Epidermal melanocyte (primary cell): Measurements from ENCODE around the gene WAC.
A peak's percentile ranks its signal among the peaks of the same experiment; 100 is the strongest.
"Not testable (repeated sequence)": the region's sequence is repeated elsewhere in the genome, so short reads cannot be mapped to it uniquely, and the experiment has no call there.

Experiments used
- DNase-seq: peaks from one replicate; pipeline ENCODE4 v3.0.0; 2011; ENCODE audit warnings: low spot score; ENCODE audit not compliant: insufficient read length

Gene WAC

GRCh38 chr10:28606568-28606967 lies 73.7 kb downstream of the WAC start:
- DNase-seq = no peak

- DNase-seq = not testable (repeated sequence)
These were observed 76.7 kb downstream of the WAC start for GRCh38 chr10:28609636-28610035.

GRCh38 chr10:28612877-28613276 lies 80.0 kb downstream of the WAC start:
- DNase-seq = no peak

DNA sequence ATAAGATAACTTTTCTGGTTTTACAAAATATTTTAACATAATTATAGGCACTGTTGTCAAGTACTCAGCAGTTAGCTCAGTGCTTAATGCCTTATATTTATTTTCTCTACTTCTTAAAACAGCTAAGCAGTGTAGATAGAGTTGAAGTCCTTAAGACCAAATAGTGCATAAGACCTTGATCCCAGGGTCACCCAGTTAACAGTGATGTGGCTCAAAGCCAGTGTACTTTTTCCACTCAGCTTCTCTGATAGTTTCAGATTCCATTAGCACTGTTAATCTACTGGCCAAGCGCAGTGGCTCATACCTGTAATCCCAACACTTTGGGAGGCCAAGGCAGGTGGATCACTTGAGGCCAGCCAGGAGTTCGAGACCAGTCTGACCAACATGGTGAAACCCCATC lies 83.6 kb downstream of the WAC start:
- no peak for DNase-seq

- DNase-seq = no peak
These were observed 86.5 kb downstream of the WAC start for GRCh38 chr10:28619455-28619854.

- no peak for DNase-seq
These were observed 87.3 kb downstream of the WAC start for GRCh38 chr10:28620251-28620650.

DNA sequence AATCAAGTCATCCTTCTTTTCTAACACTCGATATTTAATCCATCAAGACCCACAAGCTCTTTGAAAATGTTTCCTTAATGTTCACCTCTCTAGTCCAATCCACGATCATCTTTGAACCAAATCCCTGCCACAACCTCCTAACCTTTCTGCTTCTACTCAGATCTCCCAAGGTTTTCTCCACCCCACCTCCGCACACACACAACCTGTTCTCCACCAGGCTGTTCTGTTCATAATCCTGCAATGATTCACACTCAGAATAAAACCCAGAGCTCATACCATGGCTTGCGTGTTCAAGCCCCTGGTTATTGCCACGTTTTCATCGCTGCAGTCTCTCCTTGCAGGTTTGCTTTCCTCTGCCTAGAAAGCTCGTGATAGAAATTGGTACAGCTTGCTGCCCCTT lies 90.6 kb downstream of the WAC start:
- DNase-seq = no peak

DNA sequence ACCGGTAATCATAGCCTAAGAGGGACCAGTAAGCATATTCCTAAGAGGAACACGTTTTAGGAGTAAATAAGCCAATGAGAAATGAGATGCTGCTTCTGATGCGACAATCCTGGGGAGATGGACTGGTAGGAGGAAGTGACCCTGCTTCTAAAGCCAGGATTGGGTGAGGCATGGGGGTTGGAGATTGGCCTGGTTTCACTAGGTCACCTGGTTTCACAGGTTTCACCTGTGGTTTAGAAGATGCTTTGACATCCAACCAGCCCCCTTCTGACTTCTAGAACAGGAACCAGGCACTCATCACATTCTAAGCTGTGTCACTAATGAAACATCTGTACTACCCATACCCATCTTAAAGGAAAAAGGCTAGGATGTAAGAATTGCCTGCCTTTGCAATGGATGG lies 91.4 kb downstream of the WAC start:
- no peak for DNase-seq

DNA sequence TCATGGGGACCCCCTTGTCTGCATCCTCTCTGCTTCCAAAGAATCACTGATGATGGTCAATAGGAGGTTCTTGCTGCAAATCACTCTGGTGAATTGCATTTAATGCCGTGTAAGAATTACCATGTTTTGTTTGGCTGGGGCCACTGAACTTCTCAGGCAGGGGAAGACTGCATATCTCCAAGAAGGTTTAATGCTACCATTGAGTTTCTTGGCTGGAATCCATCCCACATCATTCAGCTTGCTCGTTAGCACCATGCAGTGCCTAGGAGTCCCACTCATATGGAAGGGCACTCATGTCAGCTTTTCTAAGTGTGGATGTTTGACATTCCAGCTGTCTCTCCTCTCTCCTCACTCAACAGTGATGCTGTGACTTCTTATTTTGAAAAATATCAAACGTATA lies 94.2 kb downstream of the WAC start:
- no peak for DNase-seq

GRCh38 chr10:28628184-28628893 lies 95.4 kb downstream of the WAC start:
- peak; percentile 74 for DNase-seq

DNA sequence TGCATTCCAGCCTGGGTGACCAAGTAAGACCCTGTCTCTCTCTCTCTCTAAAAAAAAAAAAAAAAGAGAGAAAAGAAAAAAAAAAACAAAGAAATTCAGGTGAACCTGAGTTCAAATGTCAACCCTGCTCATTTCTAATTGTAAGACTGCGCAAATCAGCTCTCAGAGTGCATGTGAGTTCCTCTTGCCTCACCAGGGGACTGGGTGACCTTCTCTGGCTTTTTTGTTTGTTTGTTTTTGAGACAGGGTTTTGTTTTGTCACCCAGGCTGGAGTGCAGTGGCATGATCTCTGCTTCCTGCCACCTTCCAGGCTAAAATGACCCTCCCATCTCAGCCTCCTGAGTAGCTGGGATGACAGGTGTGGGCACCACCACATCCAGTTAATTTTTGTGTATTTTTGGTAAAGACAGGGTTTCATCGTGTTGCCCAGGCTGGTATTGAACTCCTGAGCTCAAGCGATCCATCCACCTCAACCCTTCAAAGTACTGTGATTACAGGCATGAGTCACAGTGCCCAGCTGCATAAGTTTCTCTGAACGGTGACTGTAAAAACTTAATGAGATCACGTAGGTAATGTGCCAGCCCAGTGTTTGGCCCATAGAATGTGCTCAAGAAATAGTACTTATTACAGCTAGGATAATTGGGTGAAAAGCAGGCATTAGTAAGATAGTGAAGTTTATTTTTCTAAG lies 99.1 kb downstream of the WAC start:
- no peak for DNase-seq

- DNase-seq = no peak
These were observed 99.6 kb downstream of the WAC start for GRCh38 chr10:28632584-28632945.

DNA sequence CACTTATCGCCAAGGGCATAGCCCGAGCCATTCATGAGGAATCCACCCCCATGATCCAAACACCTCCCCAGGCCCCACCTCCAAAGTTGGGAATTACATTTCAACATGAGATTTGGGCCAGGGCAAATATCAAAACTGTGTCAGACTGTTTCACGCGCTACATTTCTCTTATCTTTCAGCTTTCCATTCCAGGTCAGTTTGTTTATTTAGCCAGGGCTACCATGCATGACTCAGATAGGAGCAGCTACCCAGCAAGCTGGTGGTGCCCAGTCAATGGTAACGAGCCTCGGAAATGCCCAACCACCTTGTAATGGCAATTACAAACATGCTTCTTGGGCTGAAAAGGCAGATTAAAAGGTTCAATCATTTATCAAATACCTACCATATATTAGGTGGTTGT lies 100.8 kb downstream of the WAC start:
- DNase-seq = no peak

DNA sequence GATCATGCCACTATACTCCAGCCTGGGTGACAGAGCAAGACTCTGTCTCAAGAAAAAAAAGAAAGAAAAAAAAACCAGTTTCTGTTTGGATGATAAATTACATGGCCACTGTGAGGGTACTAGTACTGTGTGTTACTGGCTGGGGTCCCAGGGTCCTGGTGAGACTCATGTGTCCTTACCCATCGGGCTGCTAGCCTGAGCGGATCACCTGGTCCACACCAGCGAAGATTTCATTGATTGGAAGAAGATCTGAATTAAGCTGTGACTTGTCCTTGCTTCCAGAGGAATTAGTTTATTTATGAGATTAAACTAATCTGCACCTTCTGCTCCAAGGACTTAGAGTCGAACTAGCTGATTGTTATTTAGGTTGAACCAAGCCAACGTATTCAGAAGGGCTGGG lies 104.4 kb downstream of the WAC start:
- DNase-seq = no peak

DNA sequence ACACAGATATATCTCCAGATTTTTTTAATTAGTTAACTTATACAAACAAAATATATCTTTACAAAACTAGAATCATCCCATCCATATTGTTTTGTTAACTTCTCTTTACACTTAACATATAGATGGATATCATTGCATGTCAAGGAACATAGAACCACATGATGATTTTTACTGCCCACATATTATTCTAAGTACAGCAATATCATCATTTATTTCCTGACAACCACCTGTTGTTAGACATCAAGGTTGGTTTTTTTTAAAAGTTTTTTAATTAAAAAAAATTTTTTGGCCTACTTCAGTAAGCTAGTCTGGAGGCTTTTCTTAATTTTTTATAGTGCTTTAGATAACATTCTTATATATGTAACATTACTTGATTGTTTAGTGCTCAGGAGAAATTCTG lies 105.5 kb downstream of the WAC start:
- DNase-seq = no peak

DNA sequence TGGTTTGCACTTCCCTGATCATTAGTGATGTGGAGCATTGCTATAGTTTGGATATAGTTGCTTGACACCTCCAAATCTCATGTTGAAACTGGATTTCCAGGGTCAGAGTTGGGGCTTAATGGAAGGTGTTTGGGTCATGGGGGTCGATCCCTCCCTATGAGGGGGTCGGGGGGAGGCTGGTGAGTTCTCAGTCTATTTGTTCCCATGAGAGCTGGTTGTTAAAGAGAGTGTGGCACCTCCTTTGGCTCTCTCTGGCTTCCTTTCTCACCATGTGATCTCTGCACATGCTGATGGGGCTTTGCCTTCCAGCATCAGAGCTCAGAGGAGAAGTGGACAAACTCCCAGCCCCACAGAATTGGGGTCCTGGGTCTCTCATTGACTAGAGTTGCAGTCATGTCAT lies 107.6 kb downstream of the WAC start:
- no peak for DNase-seq

DNA sequence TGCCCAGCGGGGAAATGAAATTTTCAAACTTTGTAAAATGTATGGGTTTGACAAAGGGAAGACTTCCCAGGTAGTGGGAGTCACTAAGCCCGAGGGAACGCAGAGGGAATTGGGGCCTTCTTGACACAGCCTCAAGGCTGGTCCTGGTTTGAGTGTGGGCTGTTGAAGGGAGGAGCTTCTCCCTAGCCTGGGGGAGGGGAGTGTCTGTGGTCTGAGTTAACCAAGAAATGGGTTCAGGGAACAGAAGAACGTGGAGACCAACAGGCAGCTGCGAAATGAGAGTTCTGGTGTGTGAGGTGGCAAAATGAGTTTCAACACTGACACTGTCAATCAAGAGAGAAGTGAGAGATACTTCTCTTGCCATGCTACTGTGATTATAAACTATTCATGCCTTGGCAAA lies 111.7 kb downstream of the WAC start:
- no peak for DNase-seq

DNA sequence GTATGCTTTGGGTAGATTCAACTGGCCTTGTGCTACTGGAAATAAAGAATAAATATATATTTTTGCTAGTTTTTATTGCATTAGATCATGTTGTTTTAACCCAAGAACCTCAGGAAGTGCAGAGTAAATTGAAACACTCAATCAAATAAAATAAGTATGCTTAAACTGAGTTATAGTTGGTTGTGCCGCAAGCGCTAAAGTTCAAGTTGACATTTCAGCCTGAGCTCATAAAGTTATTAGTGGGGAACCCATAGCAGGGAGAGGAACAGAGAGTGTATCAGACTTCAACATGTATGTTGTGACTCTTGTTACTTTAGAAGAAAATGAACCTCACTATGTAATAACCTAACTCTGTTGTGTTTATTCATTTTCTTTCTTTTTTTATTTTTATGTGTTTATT lies 119.2 kb downstream of the WAC start:
- DNase-seq = no peak

DNA sequence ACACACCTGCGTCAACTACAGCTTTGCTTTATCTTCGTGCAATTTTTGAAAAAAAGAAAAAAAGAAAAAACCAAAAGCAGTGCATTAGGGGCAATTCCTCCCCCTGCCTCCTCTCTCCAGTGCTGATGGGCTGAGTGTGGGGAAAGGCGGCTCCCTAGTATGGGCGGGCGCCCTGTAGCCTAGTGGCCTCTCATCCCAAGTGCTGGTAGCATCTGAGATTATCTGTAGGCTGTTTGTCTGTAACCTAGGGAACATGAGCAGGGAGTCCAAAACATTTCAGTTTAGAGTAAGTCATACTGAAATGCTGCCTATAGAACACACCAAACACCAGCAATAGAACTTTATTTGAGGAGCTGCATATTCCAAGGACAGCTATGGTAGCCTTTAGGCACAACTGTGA lies 119.8 kb downstream of the WAC start:
- no peak for DNase-seq

GRCh38 chr10:28658824-28659223 lies 125.9 kb downstream of the WAC start:
- not testable (repeated sequence) for DNase-seq

- peak; percentile 40 for DNase-seq
These were observed 128.1 kb downstream of the WAC start for GRCh38 chr10:28661035-28661434.

GRCh38 chr10:28663576-28664368 lies 130.9 kb downstream of the WAC start:
- DNase-seq = peak; percentile 89

GRCh38 chr10:28664369-28664740 lies 131.4 kb downstream of the WAC start:
- no peak for DNase-seq
